HT-29 (cell line): ENCODE measurements around the gene OGFOD1. TPM values are rescaled to one million over a fixed set of nuclear protein-coding genes. Genes with fewer than 3 reads are reported as not detected.
"Not testable (repeated sequence)": the region's sequence is repeated elsewhere in the genome, so short reads cannot be mapped to it uniquely, and the experiment has no call there.

Source experiments
- DNase-seq: peaks from one replicate; pipeline ENCODE4 v3.0.0-alpha.2; 2015; ENCODE audit warnings: low spot score
- total RNA-seq: library from RNA; depleted of rRNA; stranded (reverse); fragments of >200 nt; shearing (Covaris generic); gene quantifications from 2 replicates; pipeline ENCODE4 v1.2.3, GENCODE V29; 2014

The OGFOD1 gene
- total RNA-seq, 1 experiment from 2014 or later, result 34.2 TPM

DNA sequence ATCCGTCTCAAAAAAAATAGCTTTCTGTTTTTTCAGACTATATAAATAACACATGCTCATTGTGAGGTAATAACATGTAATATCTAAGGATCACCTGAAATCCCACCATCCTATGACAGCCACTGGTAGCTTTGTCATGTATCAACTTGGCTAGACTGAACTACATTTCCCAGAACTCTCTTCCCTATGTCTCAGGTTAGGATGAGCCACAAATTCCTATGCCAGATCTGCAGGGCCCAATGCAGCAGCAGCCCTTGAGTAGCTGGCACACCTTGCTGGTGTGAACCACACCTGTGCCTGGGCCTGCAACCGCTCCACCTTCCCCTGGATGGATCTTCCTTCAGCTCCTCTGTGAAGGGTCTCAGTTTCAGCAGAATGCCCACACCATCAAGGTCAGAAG is 28.1 kb downstream of the OGFOD1 start:
- no peak for DNase-seq

DNA sequence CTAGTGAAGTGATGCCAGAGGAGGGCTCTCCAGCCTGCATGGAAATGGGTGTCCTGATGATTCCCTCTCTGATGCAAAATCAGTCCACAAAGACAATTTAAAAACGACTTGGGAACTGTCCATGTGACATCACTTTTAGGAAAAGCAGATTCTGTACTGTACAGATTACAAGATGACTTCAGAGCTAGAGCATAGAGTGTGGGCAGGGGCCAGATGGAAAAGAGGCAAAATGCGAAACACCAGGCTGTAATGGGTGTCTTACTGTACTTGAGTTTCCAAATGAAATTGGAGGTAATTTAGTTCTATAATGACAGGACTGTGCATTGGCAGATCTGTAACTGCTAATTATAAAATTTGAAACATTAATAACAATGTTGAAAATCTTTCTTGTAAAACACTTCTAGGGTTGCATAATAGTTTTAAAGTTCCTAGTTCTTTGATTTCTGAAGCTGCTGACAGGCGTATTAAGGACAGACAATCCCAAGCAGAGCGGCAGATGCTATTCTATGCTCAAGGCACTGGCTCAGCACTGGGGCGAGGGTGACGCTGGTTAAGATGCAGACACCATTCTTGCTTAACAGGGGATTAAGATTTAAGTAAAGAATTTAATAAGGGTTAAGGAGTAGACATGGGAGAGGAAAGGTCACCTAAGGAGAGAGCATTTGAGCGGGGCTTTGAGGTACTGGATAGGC is 29.6 kb downstream of the OGFOD1 start:
- DNase-seq, result no peak

- DNase-seq, result no peak
Measured at GRCh38 chr16:56481468-56482122, 30.2 kb downstream of the OGFOD1 start.

DNA sequence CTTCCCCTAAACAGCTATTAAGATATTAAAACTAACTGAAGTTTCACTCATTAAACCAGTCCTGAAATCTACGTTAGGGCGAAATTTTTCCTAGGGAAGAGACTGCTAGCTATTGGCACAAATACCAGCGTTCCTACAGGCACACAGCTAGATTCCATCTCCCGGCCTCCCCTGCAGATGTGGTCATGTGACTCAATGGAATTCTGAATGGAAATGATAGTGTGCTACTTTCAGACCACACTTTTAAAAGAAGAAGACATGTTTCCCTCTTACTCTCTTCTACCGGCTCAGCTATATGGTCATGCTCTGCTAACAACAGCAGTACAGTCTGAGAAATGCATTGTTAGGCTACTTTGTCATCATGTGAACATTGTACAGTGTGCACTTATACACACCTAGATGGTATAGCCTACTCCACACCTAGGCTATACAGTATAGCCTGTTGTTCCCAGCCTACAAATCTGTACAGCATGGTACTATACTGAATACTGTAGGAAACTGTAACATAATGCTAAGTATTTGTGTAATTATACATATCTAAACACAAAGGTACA is 31.4 kb downstream of the OGFOD1 start:
- no peak for DNase-seq

DNA sequence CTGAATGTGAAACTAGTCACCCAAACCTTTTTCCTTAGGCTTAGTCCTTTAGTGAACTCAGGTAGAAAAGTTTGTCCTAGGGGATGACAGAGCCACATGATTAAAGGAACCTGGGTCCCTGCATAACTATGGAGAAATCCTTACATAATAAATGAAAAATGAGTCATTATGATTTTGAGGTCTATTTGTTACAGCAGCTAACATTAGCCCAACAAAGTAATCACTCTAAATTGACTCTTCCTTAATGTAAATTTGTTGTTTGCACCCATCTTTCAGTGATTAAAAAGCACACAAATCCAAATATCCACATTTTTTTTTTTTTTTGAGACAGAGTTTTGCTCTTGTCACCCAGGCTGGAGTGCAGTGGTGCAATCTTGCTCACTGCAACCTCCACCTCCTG is 32.0 kb downstream of the OGFOD1 start:
- no peak for DNase-seq

DNA sequence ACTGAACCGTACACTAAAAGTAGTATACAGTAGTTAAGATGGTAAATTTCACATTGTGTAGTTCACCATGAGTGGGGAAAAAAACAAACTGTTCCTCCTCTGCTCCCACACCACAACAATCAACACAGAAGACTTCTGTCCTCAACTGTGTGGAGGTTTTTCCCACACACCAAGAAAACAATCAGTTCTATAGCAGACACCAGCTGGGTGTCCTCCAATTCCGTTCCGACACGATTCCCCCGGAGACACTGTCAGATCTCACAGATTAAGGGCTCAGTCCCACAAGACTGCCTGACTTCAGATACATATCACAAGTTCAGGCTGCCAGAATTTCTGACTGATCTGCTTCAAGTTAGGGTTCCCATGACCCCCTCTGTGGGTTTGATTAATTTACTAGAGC is 36.7 kb downstream of the OGFOD1 start:
- no peak for DNase-seq

DNA sequence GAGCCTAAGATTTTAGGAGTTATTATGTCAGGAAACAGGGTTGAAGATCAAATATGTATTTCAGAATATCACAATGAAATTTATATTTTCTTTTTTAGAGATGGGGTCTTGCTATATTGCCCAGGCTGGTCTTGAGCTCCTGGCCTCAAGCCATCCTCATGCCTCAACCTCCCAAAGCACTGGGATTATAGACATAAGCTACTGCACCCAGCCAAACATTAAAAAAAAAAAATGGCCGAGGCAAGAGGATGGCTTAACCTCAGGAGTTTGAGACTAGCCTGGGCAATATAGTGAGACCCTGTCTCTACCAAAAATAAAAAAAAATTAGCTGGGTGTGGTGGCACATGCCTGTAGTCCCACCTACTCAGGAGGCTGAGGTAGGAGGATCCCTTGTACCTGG is 37.5 kb downstream of the OGFOD1 start:
- DNase-seq, result not testable (repeated sequence)

DNA sequence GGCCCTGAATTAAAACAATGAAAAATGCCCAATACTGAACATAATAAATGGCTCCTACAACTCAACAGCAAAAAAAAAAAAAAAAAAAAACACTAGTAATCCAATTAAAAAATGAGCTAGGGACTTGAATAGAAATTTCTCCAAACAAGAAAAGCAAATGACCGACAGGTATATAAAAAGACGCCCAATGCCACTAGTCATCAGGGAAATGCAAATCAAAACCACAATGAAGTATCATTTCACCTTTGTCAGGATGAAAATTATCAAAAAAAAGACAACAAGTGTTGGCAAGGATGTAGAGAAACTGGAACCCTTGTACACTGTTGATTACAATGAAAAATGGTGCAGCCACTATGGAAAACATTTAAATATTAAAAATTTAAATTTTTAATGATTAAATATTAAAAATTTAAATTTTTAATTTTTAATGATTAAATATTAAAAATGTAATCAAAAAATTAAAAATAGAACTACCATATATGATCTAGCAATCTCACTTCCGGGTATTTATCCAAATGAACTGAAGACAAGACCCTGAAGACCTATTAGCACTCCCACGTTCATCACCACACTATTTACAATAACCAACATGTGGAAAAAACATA is 40.4 kb downstream of the OGFOD1 start:
- DNase-seq, result no peak

DNA sequence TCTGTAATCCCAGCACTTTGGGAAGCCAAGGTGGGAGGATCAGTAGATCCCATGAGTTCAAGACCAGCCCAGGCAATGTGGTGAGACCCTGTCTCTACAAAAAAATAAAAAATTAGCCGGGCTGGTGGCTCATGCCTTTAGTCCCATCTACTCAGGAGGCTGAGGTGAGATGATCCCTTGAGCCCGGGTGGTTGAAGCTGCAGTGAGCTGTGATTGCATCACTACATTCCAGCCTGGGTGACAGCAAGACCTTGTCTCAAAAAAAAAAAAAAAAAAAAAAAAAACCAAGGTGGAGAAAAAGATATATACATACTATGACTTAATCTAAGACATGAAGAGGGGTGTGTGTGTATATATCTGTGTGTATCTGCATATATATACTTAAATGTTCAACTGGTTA is 41.8 kb downstream of the OGFOD1 start:
- no peak for DNase-seq

DNA sequence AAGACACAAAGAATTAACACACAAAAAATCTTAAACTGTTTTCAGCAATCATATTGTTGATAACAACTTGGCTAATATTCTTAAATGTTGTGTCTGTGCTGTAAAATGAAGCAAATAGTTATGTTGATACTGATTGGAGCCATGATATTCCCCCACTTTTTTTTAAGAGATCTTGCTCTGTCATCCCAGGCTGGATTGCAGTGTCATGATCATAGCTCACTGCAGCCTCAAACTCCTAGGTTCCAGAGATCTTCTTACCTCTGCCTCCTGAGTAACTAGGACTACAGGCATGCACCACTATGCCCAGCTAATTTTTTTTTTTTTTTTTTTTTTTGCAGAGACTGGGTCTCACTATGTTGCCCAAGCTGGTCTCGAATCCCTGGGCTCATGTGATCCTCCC is 42.5 kb downstream of the OGFOD1 start:
- no peak for DNase-seq

- DNase-seq, result no peak
Measured at GRCh38 chr16:56505181-56505580, 53.8 kb downstream of the OGFOD1 start.

GRCh38 chr16:56506941-56507340 is 55.6 kb downstream of the OGFOD1 start:
- DNase-seq, result no peak

- no peak for DNase-seq
Measured at GRCh38 chr16:56510544-56510943, 59.2 kb downstream of the OGFOD1 start.

DNA sequence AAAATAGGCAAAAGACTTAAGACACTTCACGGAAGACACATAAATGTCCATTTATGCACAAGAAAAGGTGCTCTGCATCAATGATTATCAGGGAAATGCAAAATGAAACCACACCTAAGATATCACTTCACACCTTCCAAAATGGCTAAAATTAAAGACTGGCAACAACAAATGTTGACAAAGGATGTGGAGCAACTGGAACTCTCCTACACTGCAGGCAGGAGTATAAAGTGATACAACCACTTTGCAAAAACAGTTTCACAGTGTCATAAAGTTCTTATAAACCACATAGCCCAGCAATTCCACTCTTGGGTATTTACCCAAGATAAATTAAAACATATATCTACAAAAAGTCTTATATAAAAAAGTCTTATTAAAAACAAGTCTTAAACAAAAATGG is 60.7 kb downstream of the OGFOD1 start:
- no peak for DNase-seq

DNA sequence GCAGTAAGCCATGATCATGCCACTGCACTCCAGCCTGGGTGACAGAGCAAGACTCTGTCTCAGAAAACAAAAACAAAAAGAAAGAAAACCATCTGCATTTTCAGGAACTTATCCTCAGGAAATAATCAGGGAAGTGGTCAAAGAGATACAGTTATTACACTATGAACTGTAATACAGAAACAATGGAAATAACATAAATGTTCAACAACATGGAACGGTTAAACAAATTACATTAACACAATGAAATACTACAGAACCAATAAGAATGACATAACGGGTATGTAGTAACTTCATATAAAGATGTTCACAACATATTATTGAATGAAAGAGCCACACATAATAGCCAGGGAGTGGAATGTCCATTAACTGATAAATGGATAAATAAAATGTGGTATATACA is 61.7 kb downstream of the OGFOD1 start:
- no peak for DNase-seq

GRCh38 chr16:56513972-56514371 is 62.6 kb downstream of the OGFOD1 start:
- DNase-seq, result peak; percentile 73

DNA sequence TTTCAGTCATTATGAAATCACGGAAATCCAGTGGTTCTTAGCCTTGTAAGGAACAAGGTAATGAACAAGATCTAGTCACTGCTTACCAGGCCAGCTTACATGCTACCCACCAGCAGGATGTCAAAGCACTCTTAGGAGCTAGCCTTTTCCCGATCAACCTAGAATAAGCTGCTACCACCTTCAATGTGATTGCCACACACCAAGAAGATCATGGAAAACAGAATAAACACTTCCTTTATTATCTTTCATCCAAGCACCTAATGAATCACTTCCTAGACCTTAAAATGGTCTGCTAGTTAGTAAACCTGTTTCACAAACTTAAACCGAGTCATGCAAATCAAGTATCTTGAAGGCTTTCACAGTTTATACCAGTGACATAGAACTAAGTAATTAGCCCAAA is 63.5 kb downstream of the OGFOD1 start:
- DNase-seq, result no peak

- no peak for DNase-seq
Measured at GRCh38 chr16:56515665-56516064, 64.3 kb downstream of the OGFOD1 start.

- DNase-seq, result no peak
Measured at GRCh38 chr16:56517206-56517605, 65.9 kb downstream of the OGFOD1 start.

DNA sequence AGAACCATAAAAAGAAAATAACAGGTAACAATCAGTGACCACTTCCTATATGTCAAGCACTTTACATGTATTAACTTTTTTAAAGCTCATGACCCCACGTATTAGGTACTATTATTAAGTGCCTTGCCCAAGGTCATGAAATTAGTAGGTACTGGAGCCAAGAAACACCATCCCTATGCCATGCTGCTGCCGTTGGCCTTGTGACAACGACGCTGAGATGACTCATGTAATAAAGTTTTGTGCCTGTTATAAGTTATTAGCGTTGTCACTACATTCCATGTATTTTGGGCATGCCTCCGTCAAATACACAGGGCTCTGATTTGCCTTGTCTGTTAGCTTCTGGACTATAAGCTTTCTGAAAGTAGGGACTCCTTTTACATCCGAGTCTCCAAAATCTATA is 67.1 kb downstream of the OGFOD1 start:
- DNase-seq, result no peak

GRCh38 chr16:56519459-56520250 is 68.3 kb downstream of the OGFOD1 start, which contains the start of gene BBS2:
BBS2 (minus strand) TSS chr16:56520024; CDS start chr16:56519862, 162 bp downstream.
- peak; percentile 86 for DNase-seq

DNA sequence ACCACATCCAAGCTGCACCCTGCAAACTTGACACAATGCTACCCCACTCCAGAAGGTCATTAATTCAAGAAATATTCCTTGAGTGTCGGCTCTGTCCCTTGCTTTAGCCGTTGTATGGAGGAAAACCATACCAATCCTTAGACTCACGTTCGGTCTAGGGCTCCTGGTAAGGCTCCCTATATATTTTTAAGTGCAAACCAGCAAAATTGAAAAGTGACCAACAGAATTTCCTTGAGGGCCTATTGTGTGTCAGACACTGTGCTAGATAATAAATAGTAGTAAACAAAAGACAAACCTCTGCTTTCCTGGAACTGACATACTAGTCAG is 68.9 kb downstream of the OGFOD1 start:
- no peak for DNase-seq
